Measurements from ENCODE around the gene CCDC178.

The CCDC178 gene

DNA sequence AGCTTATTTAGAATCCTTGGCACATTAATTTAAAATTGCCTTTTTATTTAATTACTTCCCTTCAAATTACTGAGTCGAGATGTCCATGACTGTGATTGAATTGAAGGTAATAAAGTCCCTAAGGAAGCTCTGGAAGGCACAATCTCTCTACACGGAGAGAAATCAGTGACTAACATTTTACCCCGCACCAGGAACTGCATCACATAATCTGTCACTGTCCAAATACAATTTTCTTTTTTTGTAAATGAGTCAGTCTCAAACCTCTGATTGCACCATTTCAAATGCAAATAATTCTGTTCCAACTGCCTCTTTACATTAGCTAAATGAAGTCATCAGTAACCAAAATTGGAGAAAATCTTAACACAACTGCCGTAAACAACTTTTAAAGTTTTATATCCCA, 311.9 kb downstream of the CCDC178 start:
- DNase-seq (ENCODE audit: low spot score): no peak

DNA sequence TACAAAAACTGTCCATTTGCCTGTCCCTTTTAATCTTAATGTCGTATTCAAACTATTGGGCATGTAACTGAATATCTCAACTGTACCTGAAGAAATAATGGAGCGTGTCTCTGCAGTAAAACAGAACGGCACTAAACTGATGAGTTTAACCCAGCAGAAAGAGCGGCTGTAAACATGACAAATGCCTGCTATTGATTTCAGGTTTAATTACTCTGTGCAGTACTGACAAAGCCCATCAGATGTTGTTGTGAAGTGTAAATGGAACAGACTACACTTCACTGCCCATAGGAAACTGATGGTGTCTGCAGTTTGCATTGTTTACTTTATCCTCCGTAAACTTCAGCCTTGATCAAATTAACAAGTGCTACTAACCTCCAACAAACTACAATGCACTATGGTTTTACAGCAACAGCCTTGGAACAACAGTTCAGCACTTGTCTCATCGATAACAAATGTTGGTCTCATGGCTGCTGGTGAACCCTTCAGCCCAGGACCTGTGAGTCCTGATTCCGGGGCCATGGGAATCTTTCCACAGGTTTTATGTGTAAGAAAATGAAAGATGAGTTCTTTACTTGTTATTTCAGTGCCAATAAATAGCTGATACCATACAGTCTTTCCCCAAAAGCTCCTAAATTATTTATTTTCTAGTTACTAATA, 316.5 kb downstream of the CCDC178 start:
- no peak for DNase-seq (ENCODE audit: low spot score)

DNA sequence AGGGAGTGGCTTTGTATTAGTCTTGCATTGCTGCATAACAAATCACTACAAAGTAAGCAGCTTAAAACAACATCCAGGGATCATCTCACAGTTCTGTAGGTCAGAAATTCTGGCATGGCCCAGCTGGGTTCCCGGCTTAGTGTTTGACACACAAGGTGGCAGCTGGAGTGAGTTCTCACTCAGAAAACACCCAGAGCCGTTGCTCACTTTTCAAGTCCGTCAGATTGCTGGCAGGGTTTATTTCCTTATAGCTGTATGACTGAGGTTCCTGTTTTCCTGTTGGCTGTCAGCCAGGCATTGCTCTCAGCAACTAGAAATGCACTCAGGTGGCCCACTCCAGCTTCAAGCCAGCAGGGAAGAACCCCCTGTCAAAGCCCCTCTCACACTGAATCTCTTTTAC, 324.1 kb downstream of the CCDC178 start:
- no peak for DNase-seq (ENCODE audit: low spot score)

DNA sequence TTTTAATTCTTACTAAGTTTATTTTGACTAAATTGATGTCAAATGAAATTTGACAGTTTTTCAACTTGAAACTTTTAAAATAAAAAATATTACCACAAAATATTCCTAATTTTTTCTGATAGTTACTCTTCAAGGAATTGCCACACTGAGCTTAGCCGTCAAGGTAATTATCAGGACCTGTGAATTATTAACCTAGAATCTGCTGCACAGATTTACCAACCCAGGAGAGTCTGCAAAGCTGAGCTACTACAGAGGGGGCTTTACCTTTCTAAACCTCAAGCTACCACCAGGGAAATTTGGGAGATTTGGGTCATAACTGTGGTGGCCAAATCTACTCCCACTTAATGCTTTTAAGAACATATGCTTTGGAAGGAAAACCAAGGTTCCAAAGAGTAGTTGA, 324.6 kb downstream of the CCDC178 start:
- no peak for DNase-seq (ENCODE audit: low spot score)

DNA sequence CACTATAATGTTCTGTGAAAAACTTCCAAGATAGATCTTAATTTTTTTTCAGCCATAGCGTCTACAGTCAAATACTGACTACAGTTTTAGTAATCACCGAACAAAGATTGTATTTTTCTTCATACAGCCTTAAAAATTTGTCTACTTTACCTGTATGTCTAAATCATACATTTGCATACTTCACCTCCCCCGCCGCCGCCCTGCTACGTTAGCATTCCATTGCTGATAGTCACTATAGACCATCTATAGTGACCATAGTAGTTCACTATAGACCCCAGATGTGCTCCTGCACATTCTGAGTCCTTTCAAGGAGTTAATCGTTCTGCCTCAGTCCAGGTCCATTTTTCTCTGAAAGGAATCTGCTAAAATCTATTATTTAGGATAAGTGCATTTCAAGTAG, 325.0 kb downstream of the CCDC178 start:
- no peak for DNase-seq (ENCODE audit: low spot score)

DNA sequence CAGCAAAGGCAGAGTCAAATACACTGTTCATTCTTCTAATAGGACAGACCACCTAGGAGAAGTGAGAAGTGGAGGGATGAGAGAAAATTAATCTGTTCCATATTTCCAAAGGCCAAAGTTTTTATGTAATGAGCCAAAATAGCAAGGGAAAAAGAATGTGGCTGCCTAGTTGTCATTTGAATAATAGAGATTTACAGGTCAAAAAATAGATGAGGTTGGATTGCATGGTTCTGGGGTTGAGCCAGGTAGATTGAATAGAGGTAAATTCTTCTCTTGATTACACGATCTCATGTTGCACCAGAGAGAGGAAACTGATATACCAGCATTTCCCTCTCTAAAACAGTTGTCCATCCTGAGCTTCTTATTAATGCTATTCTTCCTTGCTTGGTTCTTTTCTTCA, 325.8 kb downstream of the CCDC178 start:
- DNase-seq (ENCODE audit: low spot score): no peak

DNA sequence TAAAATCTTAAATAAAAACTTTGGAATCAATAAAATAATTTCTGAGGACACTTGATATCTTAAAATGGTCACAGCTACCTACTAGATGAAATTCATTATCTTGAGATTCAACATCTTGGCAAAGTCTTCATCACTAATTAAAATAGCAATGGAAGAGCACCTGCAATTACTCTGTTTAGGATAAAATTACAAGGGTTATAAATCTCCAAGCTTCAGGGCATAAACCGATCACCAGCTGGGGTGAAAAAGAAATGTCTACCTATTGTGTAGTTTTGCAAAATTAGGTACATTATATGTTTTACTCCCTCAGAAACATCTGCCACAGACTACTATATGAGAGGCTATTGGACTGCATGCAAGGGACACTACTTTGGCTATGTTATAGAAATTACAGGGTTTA, 327.1 kb downstream of the CCDC178 start:
- no peak for DNase-seq (ENCODE audit: low spot score)

DNA sequence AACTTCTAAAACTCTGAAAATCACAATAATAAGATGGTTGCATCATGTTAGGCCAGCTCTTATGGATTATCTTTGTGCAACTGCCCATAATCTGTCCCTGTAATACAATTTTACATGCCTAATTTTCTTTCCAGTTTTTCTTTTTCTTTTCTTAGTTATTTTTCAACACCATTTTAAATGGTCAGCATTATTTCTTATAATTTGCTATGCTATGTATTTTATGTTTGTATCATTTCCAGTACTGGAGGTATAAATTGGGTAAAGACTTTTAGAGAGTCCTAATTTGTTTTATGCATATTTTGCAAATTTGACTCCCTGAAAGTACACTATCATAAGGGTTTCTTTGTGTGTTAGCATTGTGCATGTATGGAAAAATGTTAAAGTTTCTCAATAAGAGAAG, 333.0 kb downstream of the CCDC178 start:
- no peak for DNase-seq (ENCODE audit: low spot score)

DNA sequence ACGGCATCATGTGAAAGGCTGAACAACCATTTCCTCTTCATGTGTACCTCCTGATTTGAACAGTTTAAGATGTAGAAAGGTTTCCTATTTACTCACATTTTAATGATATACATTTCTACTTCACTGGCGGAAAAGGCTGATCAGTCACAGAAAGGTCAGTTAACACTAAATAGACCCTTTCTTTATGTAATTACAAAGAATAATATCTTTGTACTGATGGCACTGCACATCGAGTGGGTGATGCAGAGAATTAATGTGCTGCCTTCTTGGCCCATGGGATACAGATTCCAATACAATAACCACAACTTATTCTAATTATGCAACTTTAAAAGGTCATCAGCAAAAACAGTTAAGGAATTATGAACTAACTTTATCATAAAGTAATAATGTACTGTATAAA, 339.2 kb downstream of the CCDC178 start:
- DNase-seq (ENCODE audit: low spot score): no peak

DNA sequence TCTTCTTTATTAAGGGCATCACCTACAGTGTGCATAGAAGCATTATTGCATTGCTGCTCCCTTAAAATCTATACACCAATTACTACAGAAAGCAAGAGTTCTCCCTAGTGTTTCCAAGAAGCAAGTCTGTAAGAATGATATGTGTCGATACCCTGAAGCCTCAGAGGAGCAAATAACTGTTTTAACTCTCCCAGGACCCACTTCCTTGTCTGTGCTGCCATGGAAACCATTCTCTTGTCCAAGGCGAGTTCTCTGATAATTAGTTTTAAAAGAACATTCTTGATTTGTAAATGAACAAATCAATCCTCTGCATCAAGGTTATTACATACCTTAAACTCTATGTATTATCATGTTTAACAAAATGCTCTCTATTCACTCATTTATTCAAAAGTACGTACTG, 340.9 kb downstream of the CCDC178 start:
- DNase-seq (ENCODE audit: low spot score): no peak

DNA sequence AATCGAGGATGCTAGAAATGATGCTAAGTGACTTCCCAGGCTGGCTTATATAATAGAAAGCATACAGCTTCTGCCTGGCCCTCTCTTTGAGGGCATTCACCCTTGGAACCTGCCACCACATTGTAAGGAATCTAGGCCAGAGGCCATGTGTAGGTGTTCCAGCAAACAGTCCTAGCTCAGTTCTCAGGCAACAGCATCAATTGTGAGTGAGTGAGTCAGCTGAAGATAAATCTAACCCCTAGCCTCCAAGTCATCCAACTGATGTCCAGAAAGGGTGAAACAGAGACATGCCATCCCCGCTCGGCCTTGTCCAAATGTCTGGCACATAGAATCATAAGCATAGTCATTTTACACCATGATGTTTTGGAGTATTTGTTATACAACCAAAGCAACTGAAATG, 343.4 kb downstream of the CCDC178 start:
- DNase-seq (ENCODE audit: low spot score): no peak

DNA sequence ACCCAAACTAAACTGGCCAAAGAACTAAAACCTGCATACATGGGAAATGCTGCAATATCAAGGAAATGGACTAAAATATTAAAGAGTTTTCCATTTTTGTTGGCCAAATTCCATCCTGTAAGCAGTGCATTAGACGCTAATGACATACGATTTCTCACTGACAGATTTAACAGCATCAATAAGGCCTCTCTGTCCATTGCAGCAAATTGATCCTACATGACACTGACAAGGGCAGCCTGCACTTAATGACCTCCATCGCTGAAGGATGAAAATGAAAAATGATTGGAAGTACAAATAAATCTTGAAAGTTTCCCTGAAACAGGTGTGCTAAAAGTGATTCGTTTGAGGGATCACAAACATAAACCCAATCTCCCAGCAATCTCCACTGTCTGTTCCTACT, 350.1 kb downstream of the CCDC178 start:
- no peak for DNase-seq (ENCODE audit: low spot score)

DNA sequence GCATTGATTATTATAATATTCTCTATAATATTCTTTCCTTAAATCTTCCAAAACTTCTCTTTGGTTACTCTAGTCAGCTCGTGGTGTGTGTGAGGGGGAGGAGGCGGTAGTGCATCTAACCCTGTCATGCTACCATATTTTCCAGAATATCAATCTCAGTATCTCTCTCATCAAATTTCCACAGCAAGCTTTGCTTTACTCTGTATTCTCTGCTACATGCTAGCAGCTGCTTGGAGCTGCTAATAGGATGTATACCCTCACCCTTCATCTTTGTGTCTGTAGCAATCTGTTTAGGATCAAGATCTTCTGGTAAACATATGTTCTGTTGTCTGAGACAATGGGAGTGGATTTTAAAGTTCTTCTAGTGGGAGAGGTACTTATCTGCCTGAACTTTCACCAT, 363.9 kb downstream of the CCDC178 start:
- no peak for DNase-seq (ENCODE audit: low spot score)

DNA sequence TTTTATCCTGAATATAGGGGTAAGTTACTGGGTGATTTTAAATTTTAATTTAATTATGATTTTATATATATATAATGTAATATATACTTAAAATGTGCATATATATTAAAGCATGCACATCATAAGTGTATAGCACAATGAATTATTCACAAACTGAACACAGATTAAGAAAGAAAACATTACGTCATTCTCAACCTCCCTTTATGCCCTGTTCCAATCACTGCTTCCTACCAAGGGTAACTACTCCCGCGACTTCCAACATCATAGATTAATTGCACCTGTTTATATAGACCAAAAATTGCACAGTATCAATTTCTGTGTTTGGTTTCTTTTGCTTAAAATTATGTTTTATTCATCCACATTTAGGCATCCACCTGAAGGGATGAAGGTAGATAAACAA, 366.4 kb downstream of the CCDC178 start:
- DNase-seq (ENCODE audit: low spot score): no peak

DNA sequence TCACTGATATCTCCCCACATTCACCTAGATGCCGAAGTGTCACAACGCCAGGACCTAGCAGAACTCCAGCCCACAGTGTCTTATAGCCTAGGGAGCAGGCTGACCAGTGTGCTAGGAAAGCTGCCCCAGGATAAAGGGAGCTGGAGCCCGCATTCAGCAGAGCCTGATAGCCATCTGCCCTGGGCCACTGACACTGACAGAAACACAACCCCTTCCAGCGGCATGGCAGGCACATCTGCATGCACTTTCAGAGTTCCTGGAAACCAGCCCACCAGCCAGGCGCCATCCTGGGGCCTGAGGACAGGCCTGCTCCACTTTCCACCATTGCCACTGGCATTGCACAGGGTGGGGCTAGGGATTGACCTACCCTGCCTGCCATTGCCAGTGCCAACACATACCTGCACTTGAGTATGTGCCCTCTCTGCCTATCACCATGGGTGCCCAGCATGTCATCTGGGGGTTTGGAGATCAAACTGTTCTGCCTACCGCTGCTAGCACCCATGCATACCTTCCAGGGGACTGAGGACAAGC, 377.6 kb downstream of the CCDC178 start:
- no peak for DNase-seq (ENCODE audit: low spot score)

DNA sequence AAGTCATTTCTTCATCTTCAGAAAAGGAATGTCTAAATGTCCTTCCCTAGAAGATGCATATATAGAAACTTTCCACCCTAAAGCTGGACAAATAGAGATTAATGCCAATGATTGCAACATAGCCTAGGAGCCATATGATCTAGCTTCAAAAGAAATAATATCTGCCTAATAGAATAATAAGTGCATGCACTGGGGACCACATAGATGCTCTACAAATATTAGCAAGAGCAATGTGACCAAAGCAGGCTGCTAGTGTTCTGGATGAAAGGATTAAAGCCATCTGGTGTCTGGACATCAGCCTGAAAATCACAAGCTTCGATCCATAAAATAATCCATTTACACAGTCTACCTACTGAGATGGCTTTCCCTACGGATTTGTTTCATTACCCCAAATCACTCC, 387.6 kb downstream of the CCDC178 start:
- no peak for DNase-seq (ENCODE audit: low spot score)

DNA sequence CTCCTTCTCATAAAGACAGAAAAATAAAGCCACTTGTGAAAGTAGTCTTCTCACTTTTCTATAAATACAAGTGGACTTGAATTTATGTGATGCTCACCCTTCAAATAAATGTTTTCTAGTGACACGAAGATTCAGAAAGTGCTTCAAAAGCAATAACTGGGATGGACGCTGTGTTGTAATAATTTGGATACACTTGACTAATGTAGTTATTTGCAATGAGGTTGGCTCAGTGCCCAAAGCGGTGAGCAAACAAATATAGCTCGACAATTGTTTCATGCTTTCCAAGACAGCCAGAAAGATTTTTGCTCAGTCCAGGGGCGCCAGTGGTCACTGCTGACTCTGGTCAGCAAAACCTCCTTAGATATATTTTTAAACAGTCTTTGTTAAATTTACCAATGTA, 389.1 kb downstream of the CCDC178 start:
- DNase-seq (ENCODE audit: low spot score): no peak

DNA sequence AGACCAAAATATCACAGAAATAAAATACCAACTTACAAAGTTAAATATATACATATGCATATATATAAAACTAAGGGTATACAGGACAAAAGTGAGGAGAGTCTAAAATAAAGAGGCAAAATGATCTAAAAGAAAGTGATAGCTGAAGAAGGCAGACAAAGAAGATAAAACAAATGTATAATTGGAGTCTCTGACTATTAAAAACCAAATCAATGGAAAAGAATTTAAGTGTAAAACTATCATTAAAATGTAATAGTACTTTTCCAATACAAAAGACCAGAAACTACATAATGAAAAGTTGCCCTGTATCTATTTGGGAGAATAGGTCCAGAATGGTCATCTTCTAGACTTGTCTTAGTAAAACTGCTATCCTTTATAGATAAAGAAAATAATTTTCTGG, 400.3 kb downstream of the CCDC178 start:
- DNase-seq (ENCODE audit: low spot score): no peak

DNA sequence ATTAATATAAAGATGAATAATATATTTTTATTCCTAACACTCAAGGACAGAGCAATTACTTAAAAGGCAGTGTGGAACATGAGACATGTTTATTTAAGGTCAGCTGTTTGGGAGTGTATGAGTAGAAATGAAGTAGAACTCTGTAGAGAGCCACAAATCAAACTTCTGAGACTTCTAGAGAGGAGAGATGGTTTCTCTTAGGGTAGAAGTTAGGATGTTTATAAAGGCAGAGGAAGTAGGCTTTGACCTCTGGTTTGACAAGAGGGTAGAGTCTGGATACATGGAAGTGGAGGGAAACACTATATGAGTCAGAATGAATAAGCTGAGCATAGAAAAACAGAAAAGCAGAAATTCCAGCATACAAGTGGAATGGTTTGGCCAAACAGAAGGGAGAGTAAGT, 405.6 kb downstream of the CCDC178 start:
- DNase-seq (ENCODE audit: low spot score): no peak

DNA sequence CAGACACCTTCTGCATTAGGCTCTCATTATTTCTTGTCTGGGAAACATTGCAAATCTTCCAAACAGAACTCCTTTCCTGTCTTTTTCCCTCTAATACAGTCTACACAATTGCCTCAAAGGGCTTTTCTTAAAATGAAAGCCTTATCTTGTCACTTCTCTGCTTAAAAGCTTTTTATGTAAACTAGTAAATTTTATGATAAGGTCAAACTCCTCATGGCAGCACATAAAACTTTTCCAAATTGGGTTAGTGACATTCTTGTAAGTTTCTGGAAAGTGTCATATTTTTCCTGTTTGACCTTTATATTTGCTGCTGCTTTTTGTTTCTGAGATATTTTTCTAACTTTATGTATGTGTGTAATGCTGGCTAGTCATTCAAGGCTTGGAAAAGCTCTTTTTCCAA, 406.3 kb downstream of the CCDC178 start:
- DNase-seq (ENCODE audit: low spot score): no peak

DNA sequence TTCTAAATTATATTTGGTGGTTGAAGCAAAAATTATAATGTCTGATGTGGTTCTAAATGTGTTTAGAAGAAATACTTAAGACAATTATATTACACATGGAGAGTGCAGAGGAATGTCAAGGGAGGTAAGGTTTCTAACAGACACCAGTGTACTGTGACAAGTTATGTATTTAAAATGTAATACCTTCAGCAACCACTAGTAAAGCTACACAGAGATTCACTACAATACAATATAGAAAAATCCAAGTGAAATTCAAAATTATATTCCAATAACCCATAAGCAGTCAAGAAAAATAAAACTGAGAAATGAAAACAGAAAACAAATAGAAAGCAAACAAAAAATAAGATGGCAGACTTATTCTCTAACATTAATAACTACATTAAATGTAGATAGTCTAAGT, 418.2 kb downstream of the CCDC178 start:
- no peak for DNase-seq (ENCODE audit: low spot score)

DNA sequence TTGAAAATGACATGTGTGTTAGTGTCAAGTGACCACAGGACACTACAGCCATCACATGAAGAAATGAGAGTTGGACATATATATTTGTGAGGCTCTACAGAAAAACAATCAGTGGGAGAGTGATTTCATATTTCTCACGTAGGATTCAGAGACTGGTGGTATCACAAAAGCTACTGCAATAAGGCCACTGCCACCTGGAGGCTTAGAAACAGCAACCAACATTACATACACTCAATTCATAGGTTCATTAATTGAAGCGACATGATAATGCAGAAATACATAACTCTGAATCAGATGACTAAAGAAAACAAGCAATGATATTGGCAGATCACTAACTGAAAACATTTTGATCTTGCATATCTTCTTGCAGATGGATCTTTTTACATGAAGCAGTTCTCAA, 419.6 kb downstream of the CCDC178 start:
- DNase-seq (ENCODE audit: low spot score): no peak

DNA sequence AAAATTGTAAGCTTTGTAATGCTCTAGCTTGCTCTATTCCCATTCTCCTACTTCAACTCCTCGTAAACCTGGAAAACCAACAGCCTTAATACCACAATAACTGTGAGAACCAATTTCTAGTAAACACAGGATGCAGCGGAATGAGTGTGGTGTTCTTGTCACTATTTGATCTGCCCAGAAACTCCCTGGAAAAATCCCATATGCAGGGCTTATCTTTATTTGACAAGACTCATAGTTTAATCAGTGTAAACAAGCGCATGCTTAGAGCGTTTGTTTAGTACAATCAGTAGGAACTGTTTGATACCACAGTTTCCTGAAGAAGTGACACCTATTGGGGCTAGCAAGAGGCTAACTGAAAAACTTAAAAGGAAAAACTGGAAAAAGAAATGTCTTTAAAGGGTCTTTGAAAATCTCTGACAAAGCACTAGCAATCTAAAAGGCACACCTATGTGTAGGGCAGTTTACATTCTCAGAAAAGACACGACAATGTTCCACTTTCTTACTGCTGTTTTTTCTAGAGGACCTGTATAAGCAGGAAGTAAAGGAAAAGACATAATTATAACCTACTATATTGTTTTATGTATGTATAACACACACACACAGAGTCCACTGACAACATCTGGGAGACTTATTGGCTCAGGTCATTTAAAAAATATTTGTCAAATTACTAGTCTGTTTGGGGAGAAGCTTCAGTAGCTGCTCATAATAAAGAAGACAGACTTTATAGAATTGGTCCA, 426.3 kb downstream of the CCDC178 start:
- DNase-seq (ENCODE audit: low spot score): no peak

DNA sequence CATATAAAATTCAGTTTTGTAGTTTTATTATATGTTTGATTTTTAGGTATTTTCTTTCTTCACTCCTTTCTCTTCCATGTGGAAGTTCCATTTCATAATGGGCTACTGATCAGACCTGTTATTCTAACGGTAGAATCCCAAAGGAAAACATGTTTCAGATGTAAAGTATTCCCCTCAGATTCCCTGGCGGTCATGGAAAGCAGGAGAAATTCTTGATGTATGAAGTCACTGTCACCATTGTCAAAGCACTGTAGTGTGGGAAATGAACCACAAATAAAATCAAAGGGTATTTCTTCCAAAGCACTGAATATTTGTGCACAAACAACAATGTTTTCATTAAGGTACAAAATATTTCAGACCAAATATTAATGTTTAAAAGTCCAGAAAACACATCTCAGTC, 430.4 kb downstream of the CCDC178 start:
- DNase-seq (ENCODE audit: low spot score): no peak

Measured in putamen (tissue), 1 donor.